IPS-NIHi11 (cell line): ENCODE results near the gene PJA2.
A peak's percentile ranks its signal among the peaks of the same experiment; 100 is the strongest.
"Not testable (repeated sequence)": the region's sequence is repeated elsewhere in the genome, so short reads cannot be mapped to it uniquely, and the experiment has no call there.

Experiments used
- DNase-seq: peaks from one replicate; pipeline ENCODE4 v3.0.0; 2012; ENCODE audit warnings: mixed read lengths, low spot score

Gene PJA2

GRCh38 chr5:109409844-109410388 lies at the start of gene PJA2:
Gene PJA2, minus strand, starts transcription at chr5:109409974. Its CDS starts 26,541 bp downstream, at chr5:109383433.
- DNase-seq: peak; percentile 94

GRCh38 chr5:109455598-109456096 lies 45.9 kb upstream of the PJA2 start:
- peak; percentile 21 for DNase-seq

GRCh38 chr5:109454731-109455505 lies 45.1 kb upstream of the PJA2 start:
- no peak for DNase-seq

- DNase-seq: no peak
These were observed 43.5 kb upstream of the PJA2 start for GRCh38 chr5:109453251-109453650.

GRCh38 chr5:109452661-109453060 lies 42.9 kb upstream of the PJA2 start:
- DNase-seq: no peak

- DNase-seq: peak; percentile 16
These were observed 41.4 kb upstream of the PJA2 start for GRCh38 chr5:109451146-109451545.

GRCh38 chr5:109450129-109450877 lies 40.5 kb upstream of the PJA2 start:
- peak; percentile 32 for DNase-seq

- DNase-seq: no peak
These were observed 39.1 kb upstream of the PJA2 start for GRCh38 chr5:109448838-109449237.

- DNase-seq: no peak
These were observed 29.8 kb upstream of the PJA2 start for GRCh38 chr5:109439590-109439989.

GRCh38 chr5:109426075-109426474 lies 16.3 kb upstream of the PJA2 start:
- no peak for DNase-seq

- DNase-seq: not testable (repeated sequence)
These were observed 15.7 kb upstream of the PJA2 start for GRCh38 chr5:109425521-109425920.

GRCh38 chr5:109421956-109422355 lies 12.2 kb upstream of the PJA2 start:
- DNase-seq: no peak

- no peak for DNase-seq
These were observed 9.1 kb upstream of the PJA2 start for GRCh38 chr5:109418712-109419352.

- no peak for DNase-seq
These were observed 7.1 kb upstream of the PJA2 start for GRCh38 chr5:109416882-109417281.

GRCh38 chr5:109413921-109414461 lies 4.2 kb upstream of the PJA2 start:
- DNase-seq: not testable (repeated sequence)

- peak; percentile 43 for DNase-seq
These were observed 3.7 kb upstream of the PJA2 start for GRCh38 chr5:109413458-109413857.

- DNase-seq: no peak
These were observed 3.2 kb upstream of the PJA2 start for GRCh38 chr5:109412981-109413402.

GRCh38 chr5:109411627-109412026 lies 1.9 kb upstream of the PJA2 start:
- no peak for DNase-seq

- no peak for DNase-seq
These were observed 1.4 kb upstream of the PJA2 start for GRCh38 chr5:109411149-109411514.

- DNase-seq: peak; percentile 60
These were observed 795 bp upstream of the PJA2 start for GRCh38 chr5:109410389-109411148.
